LNCAP (cell line): ENCODE measurements around the gene CRELD1.

Experiments used
- CTCF ChIP-seq: fragments of 450-650 bp; IDR thresholded peaks from 2 replicates; pipeline ENCODE4 v1.5.1; 2017; ENCODE audit warnings: mild to moderate bottlenecking

The CRELD1 gene

GRCh38 chr3:9891072-9891622, 42.5 kb upstream of the CRELD1 start:
- no peak for TF ChIP-seq CTCF

DNA sequence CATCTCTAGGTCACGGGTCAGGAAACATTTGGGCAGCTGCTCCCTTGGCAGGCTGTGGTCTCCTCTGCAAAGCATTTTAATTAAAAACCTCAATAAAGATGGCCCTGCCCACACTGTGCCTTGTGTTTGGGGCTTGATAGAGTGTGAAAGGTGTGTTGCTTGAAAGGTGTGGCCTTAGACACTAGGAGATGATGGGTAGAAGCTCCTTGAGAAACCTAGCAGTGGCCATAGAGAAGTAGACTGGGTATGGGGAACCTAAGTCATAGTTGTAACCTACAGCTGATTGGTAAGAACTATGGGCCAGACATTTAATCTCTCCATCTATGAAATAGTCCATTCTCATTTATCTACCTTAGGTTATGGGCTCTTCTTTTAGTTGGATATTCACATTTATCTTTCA, 39.9 kb upstream of the CRELD1 start:
- TF ChIP-seq CTCF: no peak

GRCh38 chr3:9897408-9898372, 35.9 kb upstream of the CRELD1 start:
- no peak for TF ChIP-seq CTCF

DNA sequence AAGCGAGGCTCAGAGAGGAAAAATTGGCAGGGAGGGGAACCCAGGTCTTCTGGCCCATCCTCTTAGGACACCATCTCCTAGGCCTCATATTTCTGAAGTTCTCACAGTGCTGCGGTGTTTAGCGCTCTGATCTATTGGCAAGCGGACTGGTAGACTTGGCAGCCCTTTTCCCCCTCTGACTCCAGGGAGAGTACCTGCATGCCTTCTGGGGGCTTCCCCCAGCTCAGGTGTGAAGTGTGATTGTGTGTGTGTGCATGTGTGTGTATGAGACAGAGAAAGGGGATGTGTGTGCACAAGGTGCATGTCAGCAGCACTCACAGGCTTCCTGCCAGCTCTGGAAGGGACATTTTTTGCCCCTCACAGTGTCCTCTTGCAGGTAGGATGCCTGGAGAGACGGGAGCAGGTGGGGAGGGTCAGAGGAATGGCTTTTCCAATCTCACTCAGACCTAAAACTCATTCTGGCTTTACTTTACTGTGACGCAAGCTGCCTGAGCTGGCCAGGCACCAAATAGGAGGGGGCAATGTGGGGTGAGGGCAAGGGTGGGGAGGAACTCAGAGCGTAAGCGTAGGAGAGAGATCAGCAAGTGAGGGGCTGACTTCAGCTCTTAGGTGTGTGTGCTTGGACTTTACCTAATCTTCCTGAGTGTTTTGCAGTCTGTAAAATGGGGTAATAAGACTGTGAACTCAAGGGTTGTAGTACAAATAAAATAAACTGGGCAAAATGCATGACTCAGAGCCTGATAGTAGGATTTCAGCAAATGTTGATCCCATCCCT, 35.0 kb upstream of the CRELD1 start:
- no peak for TF ChIP-seq CTCF

DNA sequence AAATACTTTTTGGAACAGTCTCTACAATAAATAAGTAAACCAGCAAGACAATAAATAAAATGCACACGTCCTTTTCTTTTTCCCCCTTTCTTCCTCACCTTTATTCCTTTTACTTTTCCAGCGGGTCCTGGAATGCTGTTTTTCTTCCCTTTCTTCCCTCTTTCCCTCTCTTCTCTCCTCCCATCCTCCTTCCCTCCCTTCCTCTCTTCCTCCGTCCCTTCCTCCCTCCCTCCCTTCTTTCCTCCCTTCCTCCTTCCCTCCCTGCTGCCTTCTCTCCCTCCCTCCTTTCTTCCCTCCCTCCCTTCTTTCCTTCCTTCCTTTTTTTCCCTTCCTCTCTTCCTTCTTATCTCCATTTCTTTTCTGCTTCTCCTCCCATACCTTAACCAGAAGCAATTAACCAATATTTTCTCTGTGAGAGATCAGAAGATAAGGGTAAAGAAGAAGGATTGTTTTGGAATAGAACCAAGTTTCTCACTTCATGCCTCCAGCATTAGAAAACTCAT, 34.3 kb upstream of the CRELD1 start:
- no peak for TF ChIP-seq CTCF

DNA sequence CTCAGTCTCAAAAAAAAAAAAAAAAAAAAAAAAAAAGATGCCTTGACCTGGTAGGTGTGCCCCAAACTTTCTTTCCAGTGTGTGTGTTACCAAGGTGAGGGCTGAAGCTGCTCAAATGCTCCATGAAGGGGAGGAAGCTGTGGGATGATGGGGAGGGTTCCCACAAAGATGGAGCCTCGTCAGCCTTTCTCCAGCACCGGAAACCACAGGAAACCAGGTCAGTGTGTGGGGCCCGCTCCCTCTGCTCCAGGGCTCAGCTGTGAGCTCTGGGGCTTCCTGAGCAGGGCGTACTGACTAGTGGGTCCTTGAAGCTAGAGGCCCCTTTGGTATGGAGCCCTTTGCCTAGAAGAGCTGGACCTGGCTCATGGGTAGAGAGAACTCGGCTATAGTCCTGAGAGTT, 31.7 kb upstream of the CRELD1 start:
- no peak for TF ChIP-seq CTCF
